Ovary (tissue), 3 donors: ENCODE data around the gene CFH.

Experiments used
- EP300 ChIP-seq: sonication (generic); formaldehyde crosslinking; IDR thresholded peaks from one replicate; pipeline ENCODE4 v1.6.1; 2017; ENCODE audit warnings: antibody characterized with exemption
- POLR2A ChIP-seq: fragments of 450-650 bp; IDR thresholded peaks from one replicate; pipeline ENCODE4 v1.6.1; 2017; ENCODE audit warnings: antibody characterized with exemption, mild to moderate bottlenecking, moderate library complexity
- TF ChIP-seq, protein P1 (sequence below), 3 donors: fragments of 450-650 bp in 2 of 3; fragments of 200-600 bp in 1 of 3; IDR thresholded peaks; one replicate each; pipeline versions ENCODE4 v1.5.1 to v1.8.0; 2016 to 2022; ENCODE audit warnings: antibody characterized with exemption in 3 of 3, mild to moderate bottlenecking in 1 of 3
- donor health status: DM: no; HTN: no; CAD: no.

DNA sequence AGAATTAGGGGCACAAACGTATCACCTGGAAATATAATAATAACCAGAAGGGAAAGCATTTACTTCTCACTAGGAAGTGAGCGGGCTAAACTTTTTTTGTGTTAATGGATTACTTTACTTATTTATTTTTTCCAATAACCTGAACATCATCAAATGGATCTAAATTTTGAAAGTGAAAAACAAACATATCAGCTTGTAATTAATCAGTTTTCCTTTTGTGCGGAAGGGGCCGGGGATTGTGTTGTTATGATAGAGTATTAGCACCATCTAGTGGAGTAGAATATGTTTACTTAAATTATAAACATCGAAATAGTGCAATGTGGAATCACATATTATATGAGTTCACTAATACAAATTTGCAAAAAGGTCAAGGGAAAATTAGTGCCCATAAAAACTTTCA, 9.0 kb downstream of the CFH start:
- TF ChIP-seq EP300: no peak
- TF ChIP-seq POLR2A: no peak
- TF ChIP-seq, protein P1, sequence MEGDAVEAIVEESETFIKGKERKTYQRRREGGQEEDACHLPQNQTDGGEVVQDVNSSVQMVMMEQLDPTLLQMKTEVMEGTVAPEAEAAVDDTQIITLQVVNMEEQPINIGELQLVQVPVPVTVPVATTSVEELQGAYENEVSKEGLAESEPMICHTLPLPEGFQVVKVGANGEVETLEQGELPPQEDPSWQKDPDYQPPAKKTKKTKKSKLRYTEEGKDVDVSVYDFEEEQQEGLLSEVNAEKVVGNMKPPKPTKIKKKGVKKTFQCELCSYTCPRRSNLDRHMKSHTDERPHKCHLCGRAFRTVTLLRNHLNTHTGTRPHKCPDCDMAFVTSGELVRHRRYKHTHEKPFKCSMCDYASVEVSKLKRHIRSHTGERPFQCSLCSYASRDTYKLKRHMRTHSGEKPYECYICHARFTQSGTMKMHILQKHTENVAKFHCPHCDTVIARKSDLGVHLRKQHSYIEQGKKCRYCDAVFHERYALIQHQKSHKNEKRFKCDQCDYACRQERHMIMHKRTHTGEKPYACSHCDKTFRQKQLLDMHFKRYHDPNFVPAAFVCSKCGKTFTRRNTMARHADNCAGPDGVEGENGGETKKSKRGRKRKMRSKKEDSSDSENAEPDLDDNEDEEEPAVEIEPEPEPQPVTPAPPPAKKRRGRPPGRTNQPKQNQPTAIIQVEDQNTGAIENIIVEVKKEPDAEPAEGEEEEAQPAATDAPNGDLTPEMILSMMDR (IDR thresholded peaks at IDR 0.05): peak; percentile 47 to 82 (median 74)
